ENCODE measurements around the gene UBE2D2. TPM values are rescaled to one million over a fixed set of nuclear protein-coding genes. Genes with fewer than 3 reads are reported as not detected.

Gene UBE2D2
- total and polyA plus RNA-seq, 2 of the 4 experiments (the other 2 are of a cell fraction): 26.9 to 35.7 TPM

DNA sequence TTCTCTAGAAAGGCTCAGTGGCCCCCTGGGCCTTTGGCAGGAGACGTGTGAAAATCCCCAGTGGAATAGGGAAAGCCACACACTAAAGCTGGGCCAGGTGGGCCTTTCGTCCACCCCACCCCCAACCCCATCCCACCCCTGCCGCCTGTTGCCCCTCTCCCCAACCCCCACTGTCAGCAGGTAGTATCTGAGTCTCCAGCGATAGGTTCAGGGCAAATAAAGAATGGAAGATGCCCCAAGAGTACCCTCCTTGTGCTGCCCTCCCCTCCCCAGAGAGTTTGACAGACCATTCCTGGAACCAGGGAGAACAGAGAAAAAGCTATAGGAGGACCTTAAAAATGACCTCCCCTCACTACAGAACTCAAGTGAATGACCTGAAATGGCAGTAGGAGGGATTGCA is 36.7 kb upstream of the UBE2D2 start:
- no peak overlapping the region for H2BK5ac ChIP-seq (ENCODE audit: low read depth, low read length, poor library complexity, severe bottlenecking)
- no peak overlapping the region for H2AFZ ChIP-seq (replicated peaks; ENCODE audit: low read length, poor library complexity)
- no peak overlapping the region for H3K27ac ChIP-seq (ENCODE audit: insufficient read depth, low read length)
- H4K91ac ChIP-seq (ENCODE audit: insufficient read depth, low read depth, low read length): no peak overlapping the region
- no peak overlapping the region for H2BK20ac ChIP-seq (ENCODE audit: low read depth, low read length)
- no peak overlapping the region for H3K4ac ChIP-seq (ENCODE audit: low read depth, low read length)
- no peaks in the 10 kb centered on the region for H3K36me3 ChIP-seq (ENCODE audit: control insufficient read depth, insufficient read depth, low read length)
- no peak overlapping the region for H3K14ac ChIP-seq (replicated peaks; ENCODE audit: low read depth, low read length)
- H3K27me3 ChIP-seq (ENCODE audit: control insufficient read depth, insufficient read depth, low read length): no peaks in the 10 kb centered on the region; the same call in 1 of the 2 replicates
- in situ Hi-C loops (cut with MboI; ENCODE audit: low sequenced_read_pairs): no loop called here
- POLR2A ChIA-PET (ENCODE audit: unreplicated experiment): no interaction called here
- DNase-seq: no peak
- TF ChIP-seq RAD21 (IDR thresholded peaks at IDR 0.05; ENCODE audit: low read length) (no peak), MXI1 (IDR thresholded peaks at IDR 0.05; ENCODE audit: borderline replicate concordance, low read depth, low read length) (no peak), NFE2L2 (IDR thresholded peaks at IDR 0.05; ENCODE audit: low read depth, low read length) (no peak), MAFK (IDR thresholded peaks at IDR 0.05; ENCODE audit: low read depth, low read length) (no peak), RCOR1 (IDR thresholded peaks at IDR 0.05; ENCODE audit: insufficient replicate concordance, low read length) (no peak)
- H2BK120ac ChIP-seq (ENCODE audit: low read depth, low read length): no peak overlapping the region
- H3K9me3 ChIP-seq (ENCODE audit: control insufficient read depth, insufficient read depth, low read length): no peaks in the 10 kb centered on the region
- 0 out of 2 replicates have a peak, but pooled peaks cover 2% of the 10 kb centered on the region for H3K9me1 ChIP-seq (ENCODE audit: insufficient read depth, low read length)
- no peak overlapping the region for H3K56ac ChIP-seq (ENCODE audit: extremely low read depth, insufficient read depth, low read length)
- no peaks in the 10 kb centered on the region for H4K20me1 ChIP-seq (ENCODE audit: insufficient read depth, low read length)
- intact Hi-C loops (cut with micrococcal nuclease): no loop called here
- H2BK15ac ChIP-seq (ENCODE audit: low read depth, low read length): no peak overlapping the region
- no TSS peak for BruUV-seq (replicated peaks)
- H3K9ac ChIP-seq (ENCODE audit: low read depth, low read length): no peak overlapping the region
- CTCF ChIA-PET: no interaction called here
- H3K4me3 ChIP-seq (ENCODE audit: insufficient read depth, low read depth, low read length): no peak overlapping the region
- no peaks in the 10 kb centered on the region for H3K4me1 ChIP-seq (ENCODE audit: control insufficient read depth, insufficient read depth, low read length)
- no peak overlapping the region for H3K18ac ChIP-seq (ENCODE audit: low read depth, low read length)
- dilution Hi-C loops (cut with HindIII; ENCODE audit: low sequenced_read_pairs, unreplicated experiment): loop anchor here (25.0 kb wide), 1 partner anchor 112 kb away; the partner anchor contains the start of gene SPATA24
- no peak overlapping the region for H2AK9ac ChIP-seq (replicated peaks; ENCODE audit: low read depth, low read length, poor library complexity)
- no peak overlapping the region for H4K5ac ChIP-seq (ENCODE audit: low read depth, low read length)
- H4K8ac ChIP-seq (ENCODE audit: low read depth in 2 of 2, low read length in 2 of 2): no peak overlapping the region
- H3K4me2 ChIP-seq (ENCODE audit: low read depth, low read length): no peak overlapping the region
- no peak overlapping the region for H2AK5ac ChIP-seq (ENCODE audit: low read depth, low read length)
- ATAC-seq (ENCODE audit: low read depth): no peak
- H3K23ac ChIP-seq (ENCODE audit: low read depth, low read length): no peak overlapping the region
- no peaks in the 10 kb centered on the region for H3K79me1 ChIP-seq (ENCODE audit: low read depth in 1 of 2, low read length in 2 of 2)
- WGBS, 2 experiments (ENCODE audit: extremely low coverage in 2 of 2, insufficient read length in 1 of 2): 60% methylated on average over 1 of the region's 4 CpGs; no CpG with 5 or more reads in 1 of the 2 experiments
